OCI-LY3 (cell line): ENCODE results near the gene VNN1.

Source experiments
- H2AFZ ChIP-seq: fragments of 200-600, 300-600 bp; shearing (Covaris generic); 2 replicates; pipeline ENCODE4 v1.6.0; 2014; ENCODE audit warnings: antibody characterized with exemption, low read depth, low read length
- H3K27ac ChIP-seq: fragments of 200-600, 300-600 bp; sonication (generic); 2 replicates; pipeline ENCODE4 v1.5.1; 2014; ENCODE audit warnings: mild to moderate bottlenecking, low read length, moderate library complexity, mixed read lengths
- H3K27me3 ChIP-seq: fragments of 200-600, 300-600 bp; sonication (generic); 2 replicates; pipeline ENCODE4 v1.6.1; 2014; ENCODE audit warnings: low read depth, low read length, mixed read lengths
- H3K36me3 ChIP-seq: fragments of 200-600, 300-600 bp; sonication (generic); replicated peaks from 2 replicates; pipeline ENCODE3; 2014; ENCODE audit warnings: low read depth, low read length, mixed read lengths
- H3K4me1 ChIP-seq: fragments of 300-600, 200-600 bp; sonication (generic); 2 replicates; pipeline ENCODE4 v1.6.1; 2014; ENCODE audit warnings: low read length, mixed read lengths
- H3K4me2 ChIP-seq: fragments of 200-600, 300-600 bp; sonication (generic); 2 replicates; pipeline ENCODE4 v1.6.1; 2014; ENCODE audit warnings: low read length, mixed read lengths
- H3K4me3 ChIP-seq: fragments of 300-600, 200-600 bp; sonication (generic); 2 replicates; pipeline ENCODE4 v1.5.1; 2014; ENCODE audit warnings: antibody characterized with exemption, mild to moderate bottlenecking, low read length, moderate library complexity
- H3K79me2 ChIP-seq: fragments of 300-600, 200-600 bp; shearing (Covaris generic); 2 replicates; pipeline ENCODE4 v1.6.1; 2014; ENCODE audit warnings: mild to moderate bottlenecking, low read length, mixed read lengths
- H3K9ac ChIP-seq: fragments of 300-600, 200-600 bp; shearing (Covaris generic); 2 replicates; pipeline ENCODE4 v1.6.0; 2014; ENCODE audit warnings: mild to moderate bottlenecking, low read length, moderate library complexity
- H3K9me3 ChIP-seq: fragments of 200-600, 300-600 bp; shearing (Covaris generic); 2 replicates; pipeline ENCODE4 v1.6.1; 2014; ENCODE audit warnings: low read length, mixed read lengths; ENCODE audit not compliant: insufficient read depth
- H4K20me1 ChIP-seq: fragments of 200-600, 300-600 bp; sonication (generic); 2 replicates; pipeline ENCODE4 v1.6.1; 2016; ENCODE audit warnings: low read length, mixed read lengths; ENCODE audit not compliant: insufficient read depth
- EZH2phosphoT487 ChIP-seq: fragments of 200-600 bp; shearing (Covaris generic); IDR thresholded peaks from 2 replicates; pipeline ENCODE4 v1.6.1; 2018; ENCODE audit warnings: antibody characterized with exemption, mixed run types, low read depth
- TF ChIP-seq, protein P1 (sequence below): fragments of 200-600, 300-600 bp; sonication (generic); IDR thresholded peaks from 2 replicates; pipeline ENCODE4 v1.5.1; 2014; ENCODE audit warnings: antibody characterized with exemption, low read length, low read depth

VNN1 gene

DNA sequence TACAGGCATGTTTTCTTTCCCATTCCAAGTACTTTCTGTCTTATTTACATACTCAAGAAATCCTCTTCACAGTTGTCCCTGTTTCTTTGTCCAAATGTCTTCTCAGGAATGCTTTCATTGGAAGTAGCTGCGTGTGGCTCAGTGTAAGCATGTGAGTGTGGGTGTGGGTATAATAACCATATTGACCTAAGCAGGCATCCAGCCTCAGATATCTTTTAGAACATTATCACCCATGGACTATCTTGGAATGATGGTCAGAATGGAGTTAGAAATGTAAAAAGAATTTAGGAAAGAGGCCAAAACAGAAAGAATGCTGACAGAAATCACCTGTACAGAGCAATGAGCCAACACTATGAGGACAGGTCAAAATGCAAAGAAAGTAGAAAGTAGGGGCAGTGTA lies 27.4 kb upstream of the VNN1 start:
- no peak overlapping the region for H2AFZ ChIP-seq
- H3K4me2 ChIP-seq = no peak overlapping the region
- H3K27ac ChIP-seq = no peak overlapping the region
- H3K9ac ChIP-seq = no peak overlapping the region
- no peak for TF ChIP-seq EZH2phosphoT487
- TF ChIP-seq, protein P1, sequence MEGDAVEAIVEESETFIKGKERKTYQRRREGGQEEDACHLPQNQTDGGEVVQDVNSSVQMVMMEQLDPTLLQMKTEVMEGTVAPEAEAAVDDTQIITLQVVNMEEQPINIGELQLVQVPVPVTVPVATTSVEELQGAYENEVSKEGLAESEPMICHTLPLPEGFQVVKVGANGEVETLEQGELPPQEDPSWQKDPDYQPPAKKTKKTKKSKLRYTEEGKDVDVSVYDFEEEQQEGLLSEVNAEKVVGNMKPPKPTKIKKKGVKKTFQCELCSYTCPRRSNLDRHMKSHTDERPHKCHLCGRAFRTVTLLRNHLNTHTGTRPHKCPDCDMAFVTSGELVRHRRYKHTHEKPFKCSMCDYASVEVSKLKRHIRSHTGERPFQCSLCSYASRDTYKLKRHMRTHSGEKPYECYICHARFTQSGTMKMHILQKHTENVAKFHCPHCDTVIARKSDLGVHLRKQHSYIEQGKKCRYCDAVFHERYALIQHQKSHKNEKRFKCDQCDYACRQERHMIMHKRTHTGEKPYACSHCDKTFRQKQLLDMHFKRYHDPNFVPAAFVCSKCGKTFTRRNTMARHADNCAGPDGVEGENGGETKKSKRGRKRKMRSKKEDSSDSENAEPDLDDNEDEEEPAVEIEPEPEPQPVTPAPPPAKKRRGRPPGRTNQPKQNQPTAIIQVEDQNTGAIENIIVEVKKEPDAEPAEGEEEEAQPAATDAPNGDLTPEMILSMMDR = no peak
- H3K9me3 ChIP-seq = no peaks in the 10 kb centered on the region
- no peaks in the 10 kb centered on the region for H4K20me1 ChIP-seq
- H3K36me3 ChIP-seq = no peaks in the 10 kb centered on the region
- H3K4me3 ChIP-seq = no peak overlapping the region
- H3K79me2 ChIP-seq = no peaks in the 10 kb centered on the region
- H3K4me1 ChIP-seq = peaks cover 17% of the 10 kb centered on the region
- no peaks in the 10 kb centered on the region for H3K27me3 ChIP-seq

DNA sequence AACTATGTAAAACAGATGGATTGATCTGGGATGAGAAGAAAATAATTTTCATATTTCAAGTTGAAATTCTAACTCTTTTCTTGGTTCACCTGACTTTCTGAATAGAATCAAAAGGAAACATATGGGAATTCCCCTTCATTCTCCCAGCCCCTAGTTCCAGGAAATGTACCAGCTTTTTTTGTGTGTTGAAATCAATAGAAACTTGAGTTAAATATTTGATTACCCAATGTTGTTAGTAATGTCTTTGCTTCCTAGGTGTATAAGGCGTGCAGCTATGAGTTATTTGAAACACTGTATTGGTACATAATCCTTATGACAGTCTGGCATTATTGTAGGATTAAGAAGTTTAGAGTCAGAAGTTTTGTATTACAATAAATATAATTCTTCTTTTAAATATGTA lies 22.4 kb upstream of the VNN1 start:
- no peak overlapping the region for H2AFZ ChIP-seq
- H3K4me2 ChIP-seq = peak overlapping the region; percentile 74

DNA sequence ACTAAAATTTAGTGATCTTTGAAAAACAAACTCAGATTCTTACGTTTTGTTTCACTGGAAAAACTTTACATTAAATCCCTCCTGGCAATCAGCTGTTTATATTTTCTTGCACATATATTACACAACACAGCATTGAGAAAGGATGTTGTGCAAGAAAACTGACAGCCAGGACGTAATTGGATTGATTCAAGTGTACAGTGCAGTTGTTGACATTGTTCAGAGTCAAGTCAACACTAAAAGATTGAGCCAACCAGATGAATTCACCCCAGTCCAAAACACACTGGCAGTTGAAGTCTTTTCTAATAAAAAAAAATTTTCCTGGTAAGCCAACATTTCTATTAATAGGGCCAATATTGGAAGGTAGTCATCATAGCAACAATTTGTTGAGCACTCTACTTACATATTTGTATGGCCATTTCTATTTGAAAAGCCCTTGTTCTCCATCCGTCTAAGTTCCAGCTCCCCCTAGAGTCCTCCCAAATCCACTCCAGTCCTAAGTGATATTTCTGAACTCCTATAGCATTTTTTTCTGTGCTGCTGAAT lies 20.9 kb upstream of the VNN1 start:
- Histone ChIP-seq H3K27ac (no peak overlapping the region), H3K9me3 (no peaks in the 10 kb centered on the region), H3K79me2 (no peaks in the 10 kb centered on the region), H3K4me3 (no peak overlapping the region), H3K4me1 (peaks cover 33% of the 10 kb centered on the region), H3K4me2 (no peak overlapping the region), H3K36me3 (no peaks in the 10 kb centered on the region), H3K27me3 (no peaks in the 10 kb centered on the region), H4K20me1 (no peaks in the 10 kb centered on the region), H2AFZ (no peak overlapping the region), H3K9ac (no peak overlapping the region)
- TF ChIP-seq, protein P1 = peak; percentile 46
- no peak for TF ChIP-seq EZH2phosphoT487

More for the DNA sequence above, 22.4 kb upstream of the VNN1 start:
- peak overlapping the region; percentile 29; the same call in 1 of the 2 replicates for H3K4me3 ChIP-seq
- H3K27ac ChIP-seq = peak overlapping the region; percentile 72
- TF ChIP-seq, protein P1 = no peak
- TF ChIP-seq EZH2phosphoT487 = no peak
- H3K79me2 ChIP-seq = no peaks in the 10 kb centered on the region
- no peaks in the 10 kb centered on the region for H3K36me3 ChIP-seq
- peaks cover 33% of the 10 kb centered on the region for H3K4me1 ChIP-seq
- no peaks in the 10 kb centered on the region for H3K27me3 ChIP-seq
- peak overlapping the region; percentile 40; the same call in 1 of the 2 replicates for H3K9ac ChIP-seq
- no peaks in the 10 kb centered on the region for H4K20me1 ChIP-seq
- no peaks in the 10 kb centered on the region for H3K9me3 ChIP-seq

DNA sequence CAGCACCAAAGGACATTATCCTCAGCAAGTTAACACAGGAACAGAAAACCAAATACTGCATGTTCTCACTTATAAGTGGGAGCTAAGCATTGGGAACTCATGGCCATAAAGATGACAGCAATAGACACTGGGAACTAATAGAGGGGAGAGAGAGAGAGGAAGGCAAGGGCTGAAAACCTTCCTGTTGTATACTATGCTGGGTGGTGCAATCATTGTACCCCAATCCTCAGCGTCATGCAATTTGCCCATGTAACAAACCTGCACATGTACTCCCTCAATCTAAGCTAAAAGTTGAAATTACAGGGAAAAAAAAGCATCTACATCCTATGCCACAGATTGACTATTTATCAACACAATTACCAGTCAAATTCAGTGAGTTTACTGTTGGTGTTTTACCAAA lies 20.0 kb upstream of the VNN1 start:
- TF ChIP-seq, protein P1 = no peak
- TF ChIP-seq EZH2phosphoT487 = no peak
- no peak overlapping the region for H2AFZ ChIP-seq
- H3K36me3 ChIP-seq = no peaks in the 10 kb centered on the region
- no peak overlapping the region for H3K27ac ChIP-seq
- H3K4me2 ChIP-seq = no peak overlapping the region
- no peaks in the 10 kb centered on the region for H3K27me3 ChIP-seq
- no peak overlapping the region for H3K9ac ChIP-seq
- no peak overlapping the region for H3K4me3 ChIP-seq
- H3K79me2 ChIP-seq = no peaks in the 10 kb centered on the region
- no peaks in the 10 kb centered on the region for H4K20me1 ChIP-seq
- no peaks in the 10 kb centered on the region for H3K9me3 ChIP-seq
- H3K4me1 ChIP-seq = peaks cover 33% of the 10 kb centered on the region
